SK-N-SH (cell line): ENCODE measurements around the gene EDARADD. TPM values are rescaled to one million over a fixed set of nuclear protein-coding genes. Genes with fewer than 3 reads are reported as not detected.

ENCODE experiments used
- CTCF ChIA-PET: fragments of 300-600, 350-600 bp; formaldehyde crosslinking; extraction: SDS; loops from one replicate; lab custom pipeline; 2021; lab: Yijun Ruan, JAX
- POLR2A ChIA-PET: fragments of 350-600 bp; sonication (Branson Sonifier 250); formaldehyde crosslinking; extraction: SDS; loops from one replicate; lab custom pipeline; 2020; ENCODE audit warnings: antibody characterized with exemption, inconsistent platforms; lab: Yijun Ruan, JAX
- DNase-seq: peaks from one replicate; pipeline ENCODE4 v3.0.0; 2012
- H2AFZ ChIP-seq: fragments of 200-600 bp; sonication (generic); 2 replicates; pipeline ENCODE4 v1.8.1; 2016; ENCODE audit warnings: antibody characterized with exemption, mild to moderate bottlenecking, low read depth
- H3F3A ChIP-seq: fragments of 200-600 bp; sonication (generic); replicated peaks from 2 replicates; pipeline ENCODE3; 2016; ENCODE audit warnings: antibody characterized with exemption, mild to moderate bottlenecking; ENCODE audit not compliant: insufficient read depth
- H3K27ac ChIP-seq, 2 experiments: fragments of 200-500 bp in 1 of 2; fragments of 200-600 bp in 1 of 2; sonication (Bioruptor generic) in 1 of 2; sonication (generic), shearing (Covaris generic) in 1 of 2; 2 replicates each; pipeline versions ENCODE4 v1.5.1 to v1.6.1; 2014 to 2016; ENCODE audit warnings: low read depth in 2 of 2, inconsistent platforms in 1 of 2, low read length in 1 of 2, mild to moderate bottlenecking in 1 of 2, mixed read lengths in 1 of 2
- H3K27me3 ChIP-seq: fragments of 200-600 bp; sonication (generic), shearing (Covaris generic); 2 replicates; pipeline ENCODE4 v1.6.1; 2016; ENCODE audit warnings: mixed run types; ENCODE audit not compliant: insufficient read depth
- H3K36me3 ChIP-seq, 2 experiments: fragments of 200-500 bp in 1 of 2; fragments of 200-600 bp in 1 of 2; sonication (Bioruptor generic) in 1 of 2; sonication (generic) in 1 of 2; replicated peaks in 1 of 2; 2 replicates each; pipeline versions ENCODE3 to v1.5.1; 2014 to 2016; ENCODE audit warnings: low read length in 1 of 2, mild to moderate bottlenecking in 1 of 2; ENCODE audit not compliant: insufficient read depth in 2 of 2, control insufficient read depth in 1 of 2
- H3K4me1 ChIP-seq, 2 experiments: fragments of 200-500 bp in 1 of 2; fragments of 200-600 bp in 1 of 2; sonication (Bioruptor generic) in 1 of 2; sonication (generic), shearing (Covaris generic) in 1 of 2; 2 replicates each; pipeline versions ENCODE4 v1.5.1 to v1.6.1; 2014 to 2016; ENCODE audit warnings: low read depth in 1 of 2, low read length in 1 of 2, mixed run types in 1 of 2; ENCODE audit not compliant: insufficient read depth in 2 of 2, control insufficient read depth in 1 of 2
- H3K4me2 ChIP-seq: fragments of 200-600 bp; sonication (generic), shearing (Covaris generic); 2 replicates; pipeline ENCODE4 v1.6.1; 2017; ENCODE audit warnings: mixed run types
- H3K4me3 ChIP-seq, 2 experiments: fragments of 200-500 bp in 1 of 2; fragments of 200-600 bp in 1 of 2; sonication (Bioruptor generic) in 1 of 2; sonication (generic), shearing (Covaris generic) in 1 of 2; 2 replicates each; pipeline versions ENCODE4 v1.5.1 to v1.8.1; 2014 to 2016; ENCODE audit warnings: low read depth in 2 of 2, inconsistent platforms in 1 of 2, low read length in 1 of 2, mild to moderate bottlenecking in 1 of 2, mixed read lengths in 1 of 2, moderate library complexity in 1 of 2
- H3K79me2 ChIP-seq: fragments of 200-600 bp; sonication (generic); 2 replicates; pipeline ENCODE4 v1.8.1; 2017; ENCODE audit warnings: mild to moderate bottlenecking; ENCODE audit not compliant: insufficient read depth
- H3K9ac ChIP-seq: fragments of 200-600 bp; sonication (generic); 2 replicates; pipeline ENCODE4 v1.6.1; 2017; ENCODE audit warnings: mixed run types
- H3K9me2 ChIP-seq: fragments of 200-600 bp; sonication (generic); 2 replicates; pipeline ENCODE4 v1.6.1; 2017; ENCODE audit warnings: mixed run types
- H3K9me3 ChIP-seq: fragments of 200-600 bp; sonication (generic); 2 replicates; pipeline ENCODE4 v1.6.1; 2017; ENCODE audit warnings: mixed run types, mild to moderate bottlenecking, moderate library complexity
- H4K20me1 ChIP-seq: fragments of 200-600 bp; sonication (generic); 2 replicates; pipeline ENCODE4 v1.6.1; 2017; ENCODE audit warnings: mild to moderate bottlenecking, mixed run types; ENCODE audit not compliant: insufficient read depth
- CHD2 ChIP-seq: fragments of 150-350 bp; IDR thresholded peaks from 2 replicates; pipeline ENCODE4 v1.6.1; 2018; ENCODE audit warnings: low read length; ENCODE audit not compliant: partially characterized antibody
- EZH2phosphoT487 ChIP-seq: fragments of 200-600 bp; sonication (generic); IDR thresholded peaks from 2 replicates; pipeline ENCODE4 v1.6.1; 2017; ENCODE audit warnings: low read depth, mixed run types, mild to moderate bottlenecking, antibody characterized with exemption, moderate library complexity, borderline replicate concordance
- JUND ChIP-seq: IDR thresholded peaks from 2 replicates; pipeline ENCODE4 v1.4.0; 2012
- MXI1 ChIP-seq: IDR thresholded peaks from 2 replicates; pipeline ENCODE4 v1.6.1; 2012; ENCODE audit warnings: mild to moderate bottlenecking, low read depth, low read length, improper control_type of control experiment
- NFIC ChIP-seq: IDR thresholded peaks from 2 replicates; pipeline ENCODE4 v1.4.0; 2012; ENCODE audit warnings: borderline replicate concordance
- NRF1 ChIP-seq: IDR thresholded peaks from 2 replicates; pipeline ENCODE4 v1.6.1; 2012; ENCODE audit warnings: low read depth, mild to moderate bottlenecking, low read length
- POLR2AphosphoS5 ChIP-seq: IDR thresholded peaks from 2 replicates; pipeline ENCODE4 v1.6.1; 2012; ENCODE audit warnings: low read depth, low read length
- RCOR1 ChIP-seq: fragments of 150-350 bp; IDR thresholded peaks from 2 replicates; pipeline ENCODE4 v1.6.1; 2017; ENCODE audit warnings: antibody characterized with exemption, low read length
- SIN3A ChIP-seq: IDR thresholded peaks from 2 replicates; pipeline ENCODE4 v1.6.1; 2012; ENCODE audit warnings: low read depth, mild to moderate bottlenecking, low read length, moderate library complexity, borderline replicate concordance
- WGBS: methylation state at CpG from one replicate; pipeline ENCODE4 v1.1.6; 2017; ENCODE audit warnings: low lambda C conversion rate; 5-methylcytosine and 5-hydroxymethylcytosine counted together
- polyA plus RNA-seq, 3 experiments: library from polyadenylated mRNA; depleted of rRNA; stranded (reverse); fragments of >200 nt; gene quantifications; 2 replicates each; pipeline ENCODE4 v1.2.3, GENCODE V29; 2012
- TF ChIP-seq, protein P1 (sequence below): IDR thresholded peaks from 2 replicates; pipeline ENCODE4 v1.4.0; 2012; ENCODE audit warnings: low read depth, borderline replicate concordance
- TF ChIP-seq, protein P2 (sequence below): IDR thresholded peaks from 2 replicates; pipeline ENCODE4 v1.6.1; 2012; ENCODE audit warnings: mild to moderate bottlenecking, low read depth, low read length, moderate library complexity
- TF ChIP-seq, protein P3 (sequence below): IDR thresholded peaks from 2 replicates; pipeline ENCODE4 v1.4.0; 2012; ENCODE audit warnings: low read depth
- TF ChIP-seq, protein P4 (sequence below): fragments of 150-350 bp; IDR thresholded peaks from 2 replicates; pipeline ENCODE4 v1.6.1; 2017; ENCODE audit warnings: antibody characterized with exemption, low read length, low read depth, borderline replicate concordance
- TF ChIP-seq, protein P5 (sequence below): fragments of 200-600 bp; sonication (generic); IDR thresholded peaks from 2 replicates; pipeline ENCODE4 v1.6.1; 2017; ENCODE audit warnings: antibody characterized with exemption, mild to moderate bottlenecking, moderate library complexity

The EDARADD gene
- polyA plus RNA-seq, 1 of the 3 experiments (the other 2 are of a cell fraction), result not detected

DNA sequence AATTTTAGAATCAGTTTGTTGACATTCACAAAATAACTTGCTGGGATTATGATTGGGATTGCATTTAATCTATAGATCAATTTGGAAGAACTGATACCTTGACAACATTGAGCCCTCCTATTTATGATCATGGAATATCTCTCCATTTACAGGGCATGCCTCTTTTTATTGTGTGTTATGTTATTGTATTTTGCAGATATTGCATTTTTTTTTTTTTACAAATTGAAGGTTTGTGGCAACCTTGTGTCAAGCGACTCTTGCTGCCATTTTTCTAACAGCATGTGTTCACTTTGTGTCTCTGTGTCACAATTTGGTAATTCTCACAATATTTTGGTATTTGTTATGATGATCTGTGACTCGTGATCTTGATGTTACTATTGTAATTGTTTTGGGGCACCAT lies 46.3 kb downstream of the EDARADD start (continued):
- TF ChIP-seq CHD2, result no peak
- TF ChIP-seq, protein P1, sequence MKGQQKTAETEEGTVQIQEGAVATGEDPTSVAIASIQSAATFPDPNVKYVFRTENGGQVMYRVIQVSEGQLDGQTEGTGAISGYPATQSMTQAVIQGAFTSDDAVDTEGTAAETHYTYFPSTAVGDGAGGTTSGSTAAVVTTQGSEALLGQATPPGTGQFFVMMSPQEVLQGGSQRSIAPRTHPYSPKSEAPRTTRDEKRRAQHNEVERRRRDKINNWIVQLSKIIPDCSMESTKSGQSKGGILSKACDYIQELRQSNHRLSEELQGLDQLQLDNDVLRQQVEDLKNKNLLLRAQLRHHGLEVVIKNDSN, result no peak
- no peak for TF ChIP-seq NFIC
- no peak for TF ChIP-seq EZH2phosphoT487
- TF ChIP-seq NRF1, result no peak
- no peak for TF ChIP-seq POLR2AphosphoS5
- TF ChIP-seq SIN3A, result no peak
- no peak for TF ChIP-seq MXI1

DNA sequence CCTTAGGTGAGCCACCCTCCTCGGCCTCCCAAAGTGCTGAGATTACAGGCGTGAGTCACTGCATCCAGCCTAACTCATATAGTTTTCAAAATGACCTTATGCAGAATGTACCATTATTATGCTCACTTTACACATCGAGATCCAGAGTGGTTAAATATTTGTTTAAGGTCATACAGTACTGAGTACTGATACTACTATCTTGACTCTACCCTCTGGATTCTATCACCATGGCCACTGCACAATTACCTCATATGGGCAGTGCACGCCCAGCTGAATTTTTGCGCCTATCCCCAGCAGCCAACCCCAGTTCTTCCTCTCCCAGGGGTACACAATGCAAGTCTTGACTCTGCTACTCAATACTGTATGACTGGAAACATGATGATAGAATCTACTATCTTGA lies 56.7 kb downstream of the EDARADD start:
- Histone ChIP-seq H3K4me3 (no peak overlapping the region), H3K36me3 (no peaks in the 10 kb centered on the region), H4K20me1 (no peaks in the 10 kb centered on the region), H2AFZ (no peak overlapping the region), H3K9me2 (no peaks in the 10 kb centered on the region), H3K4me2 (no peak overlapping the region), H3K27me3 (no peaks in the 10 kb centered on the region), H3K4me1 (no peaks in the 10 kb centered on the region), H3F3A (no peaks in the 10 kb centered on the region), H3K9ac (no peak overlapping the region), H3K9me3 (no peaks in the 10 kb centered on the region), H3K79me2 (no peaks in the 10 kb centered on the region), H3K27ac (no peak overlapping the region)
- CTCF ChIA-PET, result interaction anchor here (0.9 kb wide), 1 partner anchor 66 kb away, joined by 3 read pairs; no protein-coding TSS in a partner anchor
- POLR2A ChIA-PET, result no interaction called here
- DNase-seq, result no peak
- 63% methylated on average over 5 of the region's 5 CpGs for WGBS
- TF ChIP-seq RCOR1 (no peak), POLR2AphosphoS5 (no peak), MXI1 (no peak), JUND (no peak), EZH2phosphoT487 (no peak)
- TF ChIP-seq, protein P2, sequence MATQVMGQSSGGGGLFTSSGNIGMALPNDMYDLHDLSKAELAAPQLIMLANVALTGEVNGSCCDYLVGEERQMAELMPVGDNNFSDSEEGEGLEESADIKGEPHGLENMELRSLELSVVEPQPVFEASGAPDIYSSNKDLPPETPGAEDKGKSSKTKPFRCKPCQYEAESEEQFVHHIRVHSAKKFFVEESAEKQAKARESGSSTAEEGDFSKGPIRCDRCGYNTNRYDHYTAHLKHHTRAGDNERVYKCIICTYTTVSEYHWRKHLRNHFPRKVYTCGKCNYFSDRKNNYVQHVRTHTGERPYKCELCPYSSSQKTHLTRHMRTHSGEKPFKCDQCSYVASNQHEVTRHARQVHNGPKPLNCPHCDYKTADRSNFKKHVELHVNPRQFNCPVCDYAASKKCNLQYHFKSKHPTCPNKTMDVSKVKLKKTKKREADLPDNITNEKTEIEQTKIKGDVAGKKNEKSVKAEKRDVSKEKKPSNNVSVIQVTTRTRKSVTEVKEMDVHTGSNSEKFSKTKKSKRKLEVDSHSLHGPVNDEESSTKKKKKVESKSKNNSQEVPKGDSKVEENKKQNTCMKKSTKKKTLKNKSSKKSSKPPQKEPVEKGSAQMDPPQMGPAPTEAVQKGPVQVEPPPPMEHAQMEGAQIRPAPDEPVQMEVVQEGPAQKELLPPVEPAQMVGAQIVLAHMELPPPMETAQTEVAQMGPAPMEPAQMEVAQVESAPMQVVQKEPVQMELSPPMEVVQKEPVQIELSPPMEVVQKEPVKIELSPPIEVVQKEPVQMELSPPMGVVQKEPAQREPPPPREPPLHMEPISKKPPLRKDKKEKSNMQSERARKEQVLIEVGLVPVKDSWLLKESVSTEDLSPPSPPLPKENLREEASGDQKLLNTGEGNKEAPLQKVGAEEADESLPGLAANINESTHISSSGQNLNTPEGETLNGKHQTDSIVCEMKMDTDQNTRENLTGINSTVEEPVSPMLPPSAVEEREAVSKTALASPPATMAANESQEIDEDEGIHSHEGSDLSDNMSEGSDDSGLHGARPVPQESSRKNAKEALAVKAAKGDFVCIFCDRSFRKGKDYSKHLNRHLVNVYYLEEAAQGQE, result no peak
- TF ChIP-seq, protein P3, sequence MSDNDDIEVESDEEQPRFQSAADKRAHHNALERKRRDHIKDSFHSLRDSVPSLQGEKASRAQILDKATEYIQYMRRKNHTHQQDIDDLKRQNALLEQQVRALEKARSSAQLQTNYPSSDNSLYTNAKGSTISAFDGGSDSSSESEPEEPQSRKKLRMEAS, result no peak
- TF ChIP-seq, protein P4, sequence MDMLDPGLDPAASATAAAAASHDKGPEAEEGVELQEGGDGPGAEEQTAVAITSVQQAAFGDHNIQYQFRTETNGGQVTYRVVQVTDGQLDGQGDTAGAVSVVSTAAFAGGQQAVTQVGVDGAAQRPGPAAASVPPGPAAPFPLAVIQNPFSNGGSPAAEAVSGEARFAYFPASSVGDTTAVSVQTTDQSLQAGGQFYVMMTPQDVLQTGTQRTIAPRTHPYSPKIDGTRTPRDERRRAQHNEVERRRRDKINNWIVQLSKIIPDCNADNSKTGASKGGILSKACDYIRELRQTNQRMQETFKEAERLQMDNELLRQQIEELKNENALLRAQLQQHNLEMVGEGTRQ, result no peak
- TF ChIP-seq, protein P5, sequence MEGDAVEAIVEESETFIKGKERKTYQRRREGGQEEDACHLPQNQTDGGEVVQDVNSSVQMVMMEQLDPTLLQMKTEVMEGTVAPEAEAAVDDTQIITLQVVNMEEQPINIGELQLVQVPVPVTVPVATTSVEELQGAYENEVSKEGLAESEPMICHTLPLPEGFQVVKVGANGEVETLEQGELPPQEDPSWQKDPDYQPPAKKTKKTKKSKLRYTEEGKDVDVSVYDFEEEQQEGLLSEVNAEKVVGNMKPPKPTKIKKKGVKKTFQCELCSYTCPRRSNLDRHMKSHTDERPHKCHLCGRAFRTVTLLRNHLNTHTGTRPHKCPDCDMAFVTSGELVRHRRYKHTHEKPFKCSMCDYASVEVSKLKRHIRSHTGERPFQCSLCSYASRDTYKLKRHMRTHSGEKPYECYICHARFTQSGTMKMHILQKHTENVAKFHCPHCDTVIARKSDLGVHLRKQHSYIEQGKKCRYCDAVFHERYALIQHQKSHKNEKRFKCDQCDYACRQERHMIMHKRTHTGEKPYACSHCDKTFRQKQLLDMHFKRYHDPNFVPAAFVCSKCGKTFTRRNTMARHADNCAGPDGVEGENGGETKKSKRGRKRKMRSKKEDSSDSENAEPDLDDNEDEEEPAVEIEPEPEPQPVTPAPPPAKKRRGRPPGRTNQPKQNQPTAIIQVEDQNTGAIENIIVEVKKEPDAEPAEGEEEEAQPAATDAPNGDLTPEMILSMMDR, result no peak
